ENCODE data around the gene RMI1.
"Not testable (repeated sequence)": the region's sequence is repeated elsewhere in the genome, so short reads cannot be mapped to it uniquely, and the experiment has no call there.

The RMI1 gene

GRCh38 chr9:83935276-83935935 is 45.2 kb upstream of the RMI1 start:
- TF ChIP-seq MYC (IDR thresholded peaks at IDR 0.05; ENCODE audit: low read depth, low read length) (no peak), POLR2A (IDR thresholded peaks at IDR 0.05; ENCODE audit: extremely low read depth, insufficient read length) (no peak), MAX (IDR thresholded peaks at IDR 0.05; ENCODE audit: low read depth, low read length) (no peak), CTCF (IDR thresholded peaks at IDR 0.05; ENCODE audit: low read depth, low read length) (no peak)
- no peak overlapping the region for H3K4me3 ChIP-seq (ENCODE audit: low read depth, low read length)
- DNase-seq (ENCODE audit: low read depth) = no peak

- TF ChIP-seq MAX (IDR thresholded peaks at IDR 0.05; ENCODE audit: low read depth, low read length) (no peak), CTCF (IDR thresholded peaks at IDR 0.05; ENCODE audit: low read depth, low read length) (no peak), MYC (IDR thresholded peaks at IDR 0.05; ENCODE audit: low read depth, low read length) (no peak), POLR2A (IDR thresholded peaks at IDR 0.05; ENCODE audit: extremely low read depth, insufficient read length) (no peak)
- no peak overlapping the region for H3K4me3 ChIP-seq (ENCODE audit: low read depth, low read length)
- DNase-seq (ENCODE audit: low read depth) = no peak
Observed at GRCh38 chr9:83936523-83936922, 44.1 kb upstream of the RMI1 start.

- peak; percentile 76 for DNase-seq (ENCODE audit: low read depth)
- peak; percentile 24 for TF ChIP-seq CTCF (IDR thresholded peaks at IDR 0.05; ENCODE audit: low read depth, low read length)
- TF ChIP-seq MYC (IDR thresholded peaks at IDR 0.05; ENCODE audit: low read depth, low read length) = peak; percentile 37; the same call in 1 of the 2 replicates
- TF ChIP-seq POLR2A (IDR thresholded peaks at IDR 0.05; ENCODE audit: extremely low read depth, insufficient read length) = no peak
- no peak for TF ChIP-seq MAX (IDR thresholded peaks at IDR 0.05; ENCODE audit: low read depth, low read length)
- no peak overlapping the region for H3K4me3 ChIP-seq (ENCODE audit: low read depth, low read length)
Observed at GRCh38 chr9:83937861-83938455, 42.6 kb upstream of the RMI1 start.

GRCh38 chr9:83940590-83941303 is 39.9 kb upstream of the RMI1 start:
- H3K4me3 ChIP-seq (ENCODE audit: low read depth, low read length) = no peak overlapping the region
- DNase-seq (ENCODE audit: low read depth) = no peak
- TF ChIP-seq MAX (IDR thresholded peaks at IDR 0.05; ENCODE audit: low read depth, low read length) (no peak), POLR2A (IDR thresholded peaks at IDR 0.05; ENCODE audit: extremely low read depth, insufficient read length) (no peak), MYC (IDR thresholded peaks at IDR 0.05; ENCODE audit: low read depth, low read length) (no peak), CTCF (IDR thresholded peaks at IDR 0.05; ENCODE audit: low read depth, low read length) (no peak)

GRCh38 chr9:83948096-83948495 is 32.5 kb upstream of the RMI1 start:
- DNase-seq (ENCODE audit: low read depth); H3K4me3 ChIP-seq (ENCODE audit: low read depth, low read length): not testable (repeated sequence)

GRCh38 chr9:83956086-83956435 is 24.5 kb upstream of the RMI1 start:
- DNase-seq (ENCODE audit: low read depth) = peak; percentile 86
- no peak for TF ChIP-seq CTCF (IDR thresholded peaks at IDR 0.05; ENCODE audit: low read depth, low read length)
- no peak for TF ChIP-seq MAX (IDR thresholded peaks at IDR 0.05; ENCODE audit: low read depth, low read length)
- TF ChIP-seq POLR2A (IDR thresholded peaks at IDR 0.05; ENCODE audit: extremely low read depth, insufficient read length) = no peak
- TF ChIP-seq MYC (IDR thresholded peaks at IDR 0.05; ENCODE audit: low read depth, low read length) = no peak

More at GRCh38 chr9:83956086-83956435, 24.5 kb upstream of the RMI1 start:
- H3K4me3 ChIP-seq (ENCODE audit: low read depth, low read length) = peak overlapping the region; percentile 21

Measured in NB4 (cell line).